Measurements from ENCODE around the gene SEMA3D.

Gene SEMA3D

DNA sequence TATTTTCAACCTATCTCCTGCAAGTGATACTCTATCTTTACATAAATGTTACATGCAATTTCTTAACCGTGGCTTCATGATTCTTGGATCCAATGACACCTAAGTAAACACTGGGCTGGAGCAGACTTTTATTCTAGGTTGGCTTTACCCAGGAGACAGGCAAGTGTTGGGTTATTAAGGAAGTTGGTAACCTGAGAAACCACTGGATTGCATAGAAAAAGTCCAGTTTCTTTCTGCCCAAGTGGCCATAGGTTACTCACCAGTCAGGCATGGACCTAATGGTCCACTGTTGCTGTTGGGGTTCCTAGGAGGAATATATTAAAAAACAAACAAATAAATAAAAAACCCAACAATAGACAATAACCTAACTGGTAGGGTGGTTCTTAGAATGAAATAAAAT, 112.8 kb downstream of the SEMA3D start:
- FAIRE-seq, result no peak

- no peak for FAIRE-seq
These were observed 115.8 kb downstream of the SEMA3D start for GRCh38 chr7:85070967-85071628.

GRCh38 chr7:85068799-85069198, 118.1 kb downstream of the SEMA3D start:
- no peak for FAIRE-seq

GRCh38 chr7:85067371-85067770, 119.5 kb downstream of the SEMA3D start:
- FAIRE-seq, result no peak

DNA sequence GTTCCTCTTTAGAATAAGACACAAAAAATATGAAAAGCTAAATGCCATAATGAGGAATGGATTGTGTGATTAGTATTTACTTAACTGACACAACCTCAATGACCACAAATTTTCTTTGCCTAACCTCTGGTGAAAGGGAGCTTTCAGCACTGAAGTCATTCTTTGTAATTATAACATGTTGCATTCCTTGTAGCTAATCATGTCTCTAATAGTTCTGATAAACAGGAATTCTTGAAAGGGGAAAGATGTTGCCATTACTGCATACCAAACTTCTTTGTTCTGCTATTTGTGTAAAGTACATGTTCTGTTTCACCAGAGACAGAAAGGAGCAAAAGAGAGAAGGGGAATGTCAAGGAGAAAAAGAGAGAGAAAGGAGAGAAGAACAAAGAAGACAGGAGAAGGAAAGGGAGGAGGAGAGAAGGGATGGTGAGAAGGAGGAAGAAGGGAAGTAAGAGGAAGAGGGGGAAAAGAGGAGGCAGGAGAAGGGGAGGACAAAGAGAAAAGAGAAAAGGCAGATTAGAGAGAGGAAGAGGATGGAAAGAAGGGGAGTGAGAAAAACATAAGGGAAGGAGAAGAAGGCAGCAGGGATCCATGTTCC, 120.9 kb downstream of the SEMA3D start:
- FAIRE-seq, result no peak

- no peak for FAIRE-seq
These were observed 121.5 kb downstream of the SEMA3D start for GRCh38 chr7:85065306-85065705.

DNA sequence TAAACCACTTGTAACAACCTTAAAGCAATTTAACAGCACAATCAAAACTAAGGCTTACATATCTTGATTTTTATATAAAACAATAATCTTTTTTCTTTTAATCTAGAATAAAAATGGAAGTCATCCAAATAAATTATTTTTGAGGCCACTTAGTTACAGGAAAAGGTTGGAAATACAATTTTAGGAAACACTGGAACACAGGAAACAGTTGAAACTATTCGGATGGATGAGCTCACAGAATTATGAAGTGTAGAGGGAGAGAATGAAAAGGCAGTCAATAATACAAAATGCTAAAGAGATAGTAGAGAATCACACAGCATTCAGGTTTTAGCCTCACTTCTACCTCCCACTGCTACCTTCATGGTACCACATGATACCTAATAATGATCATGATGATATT, 124.2 kb downstream of the SEMA3D start:
- FAIRE-seq, result no peak

- no peak for FAIRE-seq
These were observed 125.4 kb downstream of the SEMA3D start for GRCh38 chr7:85061456-85061855.

DNA sequence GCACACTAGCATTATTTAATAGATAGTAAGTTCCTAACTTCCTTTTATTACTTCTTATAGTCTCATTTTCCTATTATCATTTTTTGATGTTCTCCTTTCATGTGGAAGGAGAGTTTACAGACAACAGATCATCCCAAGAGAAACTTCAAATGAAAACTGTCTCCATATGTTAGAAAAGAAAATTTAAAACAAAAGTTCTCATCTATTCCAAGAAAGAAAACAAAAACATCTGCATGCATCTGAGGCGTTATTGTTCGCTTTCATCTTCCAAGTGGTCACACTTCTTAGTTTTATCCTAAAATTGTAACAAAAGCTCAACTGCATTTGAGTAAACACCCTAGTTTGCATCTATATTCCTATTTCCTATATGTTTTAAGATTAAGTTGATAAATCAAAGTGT, 126.2 kb downstream of the SEMA3D start:
- peak; percentile 91 for FAIRE-seq

DNA sequence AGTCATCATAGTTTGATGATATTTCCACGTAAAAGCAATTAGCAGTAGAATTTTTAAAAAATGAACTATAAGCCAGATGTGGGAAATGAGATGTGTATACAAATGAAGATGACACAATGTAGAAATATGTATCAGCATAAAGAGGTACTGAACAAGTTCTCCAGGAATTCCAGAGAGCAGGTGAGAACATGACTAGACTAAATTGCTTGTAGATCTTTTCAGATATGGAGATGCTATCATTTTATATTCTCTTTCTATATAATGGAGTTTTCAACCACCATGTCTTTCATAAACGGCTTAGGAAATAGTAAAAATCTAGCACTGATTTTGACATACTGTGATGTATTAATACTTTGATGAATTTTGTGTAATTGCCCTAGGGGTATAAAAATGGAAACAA, 130.9 kb downstream of the SEMA3D start:
- no peak for FAIRE-seq

- no peak for FAIRE-seq
These were observed 131.7 kb downstream of the SEMA3D start for GRCh38 chr7:85055196-85055595.

GRCh38 chr7:85054306-85054705, 132.6 kb downstream of the SEMA3D start:
- no peak for FAIRE-seq

- FAIRE-seq, result peak; percentile 66
These were observed 134.0 kb downstream of the SEMA3D start for GRCh38 chr7:85052894-85053293.

GRCh38 chr7:85052056-85052737, 134.7 kb downstream of the SEMA3D start:
- no peak for FAIRE-seq

GRCh38 chr7:85046534-85046933, 140.3 kb downstream of the SEMA3D start:
- FAIRE-seq, result no peak

- FAIRE-seq, result peak; percentile 62
These were observed 145.1 kb downstream of the SEMA3D start for GRCh38 chr7:85041605-85042216.

GRCh38 chr7:85039196-85039923, 147.5 kb downstream of the SEMA3D start:
- FAIRE-seq, result no peak

DNA sequence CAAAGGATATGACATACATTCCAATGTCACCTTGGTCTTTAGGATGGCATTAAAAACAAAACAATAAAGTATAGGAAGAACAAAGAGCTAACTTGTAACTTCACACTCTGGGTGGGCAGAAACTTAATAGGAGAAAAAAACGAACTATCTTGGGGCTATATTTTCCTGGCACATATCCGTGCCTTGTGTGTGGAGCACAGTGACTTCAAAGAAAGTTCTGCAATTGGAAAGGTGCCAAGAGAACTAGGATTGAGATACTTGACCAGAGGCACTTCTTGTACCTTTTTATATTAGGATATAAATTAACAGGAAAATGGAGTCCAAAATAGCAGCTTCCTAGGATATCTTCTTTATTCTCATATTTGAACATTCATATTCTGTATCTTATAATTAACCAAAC, 148.4 kb downstream of the SEMA3D start:
- FAIRE-seq, result no peak

DNA sequence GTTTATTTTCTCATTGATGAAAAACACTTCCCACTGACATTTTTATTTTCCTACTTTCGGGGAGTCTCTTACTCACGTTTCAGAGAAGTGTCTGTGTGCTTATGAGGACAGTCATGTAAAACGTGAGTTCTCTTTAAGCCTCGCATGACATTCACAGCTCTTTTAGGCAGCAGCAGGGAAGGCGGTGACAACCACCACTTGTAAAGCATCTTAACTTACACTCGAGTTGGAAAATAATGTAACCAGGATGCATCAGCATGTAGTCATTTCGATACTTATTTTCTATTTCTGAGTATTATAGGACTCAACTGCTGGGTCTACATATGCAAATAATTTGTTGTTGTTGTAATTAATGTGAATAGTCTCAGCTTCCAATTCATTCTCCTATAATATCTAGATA, 153.6 kb downstream of the SEMA3D start:
- FAIRE-seq, result no peak

DNA sequence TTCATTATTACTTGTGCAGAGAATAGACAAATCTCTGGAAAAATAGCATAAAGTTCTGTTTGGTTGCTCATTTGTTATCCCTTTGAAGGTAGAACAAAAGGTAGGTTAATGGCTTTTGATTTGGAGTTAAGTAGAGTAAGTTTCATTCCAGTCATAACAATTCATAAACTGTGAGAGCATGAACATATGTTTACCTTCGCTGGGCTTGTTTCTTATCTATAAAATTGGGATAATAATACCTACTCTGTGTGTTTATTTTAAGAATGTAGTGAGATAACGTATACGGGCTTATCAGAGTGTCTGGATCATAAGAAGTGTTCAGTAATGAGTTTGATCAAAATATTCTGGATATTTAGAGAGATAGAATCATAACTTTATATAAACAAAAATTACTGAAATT, 155.4 kb downstream of the SEMA3D start:
- no peak for FAIRE-seq

DNA sequence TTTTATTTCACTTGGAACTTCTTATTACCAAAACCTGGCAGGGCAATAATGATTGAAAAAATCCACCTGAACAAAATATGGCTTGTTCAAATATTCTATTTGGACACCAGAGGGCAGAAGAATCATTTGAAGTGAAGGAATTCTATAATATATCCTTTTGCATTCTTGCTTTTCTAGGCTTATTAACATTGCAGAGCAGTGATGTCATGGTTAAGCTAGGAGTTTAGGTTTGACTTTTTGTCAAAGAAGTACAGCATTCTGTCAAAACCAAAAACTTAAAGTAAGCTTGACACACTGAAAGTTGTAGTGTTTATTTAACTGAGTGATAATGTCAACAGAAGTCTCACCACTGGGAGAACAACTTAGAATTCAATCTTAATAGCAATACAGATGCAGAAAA, 156.0 kb downstream of the SEMA3D start:
- peak; percentile 83 for FAIRE-seq

DNA sequence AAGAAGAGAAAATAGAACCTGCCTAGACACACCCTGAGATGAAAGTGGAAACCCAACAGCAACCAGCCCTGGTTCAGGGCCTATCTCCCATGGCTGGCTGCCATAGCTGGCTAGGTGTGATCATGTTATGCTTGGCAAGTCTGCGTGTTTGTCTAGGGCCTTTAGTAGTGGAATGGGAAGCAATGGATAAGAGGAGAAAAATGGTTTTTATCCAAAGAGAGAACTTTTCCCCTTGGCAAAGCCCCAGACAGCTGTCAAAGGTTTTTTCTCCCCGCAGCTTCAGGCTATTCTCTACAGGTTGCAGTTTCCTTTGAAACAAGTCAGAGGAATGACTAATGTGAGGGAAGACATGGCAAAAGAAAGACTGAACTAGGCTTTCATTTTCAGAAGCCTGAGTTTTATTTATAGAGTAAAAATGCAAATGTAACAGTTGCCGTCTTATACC, 161.5 kb downstream of the SEMA3D start:
- no peak for FAIRE-seq

DNA sequence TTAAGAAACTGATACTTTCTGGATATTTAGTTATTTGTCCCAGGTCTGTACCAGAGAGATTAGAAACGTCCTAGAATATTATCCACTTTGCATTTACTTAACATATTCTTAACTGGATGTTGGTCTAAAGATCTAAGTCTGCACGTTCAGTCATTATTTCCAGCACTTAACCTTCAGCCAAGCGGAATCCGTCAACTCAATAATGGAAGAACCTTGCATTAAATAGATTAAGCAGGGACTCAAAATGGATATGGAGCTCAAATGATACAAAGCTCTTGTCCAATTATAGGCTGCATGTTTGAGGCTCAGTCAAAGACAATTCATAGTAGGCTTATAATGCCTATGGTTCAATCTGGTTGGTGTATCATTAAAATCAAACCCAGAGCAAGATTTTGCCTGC, 162.9 kb downstream of the SEMA3D start:
- FAIRE-seq, result no peak
